GM18873 (cell line): Measurements from ENCODE around the gene MXRA7.
"Not testable (repeated sequence)": the region's sequence is repeated elsewhere in the genome, so short reads cannot be mapped to it uniquely, and the experiment has no call there.

Source experiments
- ATAC-seq: cut with Tn5 transposase; IDR thresholded peaks from one replicate; pipeline ENCODE4 v1.9.1; 2021; ENCODE audit warnings: mild to moderate bottlenecking, moderate library complexity, moderate number of reproducible peaks; ENCODE audit not compliant: unreplicated experiment, low FRiP score

Gene MXRA7

GRCh38 chr17:76710863-76711611 lies at the start of gene MXRA7:
Gene MXRA7, minus strand, starts transcription at chr17:76710965. Its CDS starts 19 bp downstream, at chr17:76710946.
- no peak for ATAC-seq

GRCh38 chr17:76758570-76758969 lies 47.8 kb upstream of the MXRA7 start:
- no peak for ATAC-seq

- no peak for ATAC-seq
Measured at GRCh38 chr17:76757256-76757655, 46.5 kb upstream of the MXRA7 start.

- no peak for ATAC-seq
Measured at GRCh38 chr17:76755285-76755684, 44.5 kb upstream of the MXRA7 start.

- ATAC-seq = no peak
Measured at GRCh38 chr17:76753061-76753961, 42.5 kb upstream of the MXRA7 start.

GRCh38 chr17:76752006-76752405 lies 41.2 kb upstream of the MXRA7 start:
- no peak for ATAC-seq

GRCh38 chr17:76751416-76751993 lies 40.7 kb upstream of the MXRA7 start:
- no peak for ATAC-seq

GRCh38 chr17:76748657-76749056 lies 37.9 kb upstream of the MXRA7 start:
- no peak for ATAC-seq

GRCh38 chr17:76747716-76748363 lies 37.1 kb upstream of the MXRA7 start:
- ATAC-seq = no peak

- not testable (repeated sequence) for ATAC-seq
Measured at GRCh38 chr17:76745785-76746184, 35.0 kb upstream of the MXRA7 start.

- no peak for ATAC-seq
Measured at GRCh38 chr17:76744747-76745146, 34.0 kb upstream of the MXRA7 start.

GRCh38 chr17:76742958-76743357 lies 32.2 kb upstream of the MXRA7 start:
- no peak for ATAC-seq

GRCh38 chr17:76740329-76741118 lies 29.8 kb upstream of the MXRA7 start:
- no peak for ATAC-seq

- not testable (repeated sequence) for ATAC-seq
Measured at GRCh38 chr17:76739568-76740115, 28.9 kb upstream of the MXRA7 start.

GRCh38 chr17:76738468-76738850 lies 27.7 kb upstream of the MXRA7 start:
- no peak for ATAC-seq

GRCh38 chr17:76737676-76738467 lies 27.1 kb upstream of the MXRA7 start, which contains the start of gene MFSD11:
Gene MFSD11, plus strand, starts transcription at chr17:76738119. Its CDS starts 234 bp downstream, at chr17:76738353.
- peak; percentile 34 for ATAC-seq

GRCh38 chr17:76737082-76737675 lies 26.4 kb upstream of the MXRA7 start, which contains the start of gene SRSF2:
Gene SRSF2, minus strand, starts transcription at chr17:76737331. Its CDS starts 171 bp downstream, at chr17:76737160.
- peak; percentile 67 for ATAC-seq
